Uterus (tissue), 2 donors: ENCODE data around the gene VEZT.

Source experiments
- POLR2A ChIP-seq, 2 donors: fragments of 450-650 bp; IDR thresholded peaks; one replicate each; pipeline ENCODE4 v1.6.1; 2016; ENCODE audit warnings: antibody characterized with exemption in 2 of 2, mild to moderate bottlenecking in 1 of 2, moderate library complexity in 1 of 2
- TF ChIP-seq, protein P1 (sequence below), 4 experiments: fragments of 200-600 bp in 2 of 4; fragments of 450-650 bp in 2 of 4; sonication (generic) in 2 of 4; IDR thresholded peaks; one replicate each; pipeline ENCODE4 v1.5.1; 2016 to 2019; ENCODE audit warnings: antibody characterized with exemption in 4 of 4, mild to moderate bottlenecking in 2 of 4, moderate library complexity in 1 of 4

DNA sequence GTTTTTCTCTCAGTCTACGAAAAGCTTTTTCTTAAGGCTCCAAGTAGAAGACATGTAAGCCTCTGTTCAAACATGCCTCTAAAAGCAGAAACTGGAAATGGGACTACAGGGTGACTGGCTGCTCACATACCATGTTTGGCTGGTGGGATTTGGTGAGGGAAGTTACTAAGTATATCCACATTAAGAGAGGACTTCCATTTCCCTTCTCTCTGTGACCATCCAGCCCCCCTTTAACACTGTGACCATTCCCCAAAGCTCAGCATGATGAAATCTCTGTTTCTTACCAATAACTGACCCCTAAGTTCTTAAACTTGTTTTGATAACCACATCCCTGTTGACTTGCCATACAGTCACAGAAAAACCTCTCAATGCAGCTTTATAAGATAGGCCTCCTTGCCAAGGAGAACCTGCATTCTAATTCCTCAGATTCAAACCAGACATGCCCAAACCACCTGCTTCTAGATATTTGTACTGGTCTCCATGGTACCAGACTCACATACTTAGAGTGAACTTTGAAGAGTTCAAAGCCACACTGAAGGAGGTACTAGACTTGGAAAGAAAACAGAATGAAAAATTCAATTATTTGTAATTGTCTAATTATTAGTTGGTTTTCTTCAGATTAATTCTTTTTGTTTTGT is 102.2 kb downstream of the VEZT start:
- TF ChIP-seq, protein P1, sequence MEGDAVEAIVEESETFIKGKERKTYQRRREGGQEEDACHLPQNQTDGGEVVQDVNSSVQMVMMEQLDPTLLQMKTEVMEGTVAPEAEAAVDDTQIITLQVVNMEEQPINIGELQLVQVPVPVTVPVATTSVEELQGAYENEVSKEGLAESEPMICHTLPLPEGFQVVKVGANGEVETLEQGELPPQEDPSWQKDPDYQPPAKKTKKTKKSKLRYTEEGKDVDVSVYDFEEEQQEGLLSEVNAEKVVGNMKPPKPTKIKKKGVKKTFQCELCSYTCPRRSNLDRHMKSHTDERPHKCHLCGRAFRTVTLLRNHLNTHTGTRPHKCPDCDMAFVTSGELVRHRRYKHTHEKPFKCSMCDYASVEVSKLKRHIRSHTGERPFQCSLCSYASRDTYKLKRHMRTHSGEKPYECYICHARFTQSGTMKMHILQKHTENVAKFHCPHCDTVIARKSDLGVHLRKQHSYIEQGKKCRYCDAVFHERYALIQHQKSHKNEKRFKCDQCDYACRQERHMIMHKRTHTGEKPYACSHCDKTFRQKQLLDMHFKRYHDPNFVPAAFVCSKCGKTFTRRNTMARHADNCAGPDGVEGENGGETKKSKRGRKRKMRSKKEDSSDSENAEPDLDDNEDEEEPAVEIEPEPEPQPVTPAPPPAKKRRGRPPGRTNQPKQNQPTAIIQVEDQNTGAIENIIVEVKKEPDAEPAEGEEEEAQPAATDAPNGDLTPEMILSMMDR (IDR thresholded peaks at IDR 0.05) = no peak
- no peak for TF ChIP-seq POLR2A (IDR thresholded peaks at IDR 0.05)
